GM12874 (cell line): ENCODE results near the gene ZSWIM8.

Experiments
- TF ChIP-seq, protein P1 (sequence below): IDR thresholded peaks from 2 replicates; pipeline ENCODE4 v1.5.1; 2011; ENCODE audit warnings: low read depth, mild to moderate bottlenecking, control low read depth, low read length, moderate library complexity; ENCODE audit not compliant: insufficient read depth

The ZSWIM8 gene

GRCh38 chr10:73756183-73756582 lies 29.2 kb upstream of the ZSWIM8 start:
- TF ChIP-seq, protein P1, sequence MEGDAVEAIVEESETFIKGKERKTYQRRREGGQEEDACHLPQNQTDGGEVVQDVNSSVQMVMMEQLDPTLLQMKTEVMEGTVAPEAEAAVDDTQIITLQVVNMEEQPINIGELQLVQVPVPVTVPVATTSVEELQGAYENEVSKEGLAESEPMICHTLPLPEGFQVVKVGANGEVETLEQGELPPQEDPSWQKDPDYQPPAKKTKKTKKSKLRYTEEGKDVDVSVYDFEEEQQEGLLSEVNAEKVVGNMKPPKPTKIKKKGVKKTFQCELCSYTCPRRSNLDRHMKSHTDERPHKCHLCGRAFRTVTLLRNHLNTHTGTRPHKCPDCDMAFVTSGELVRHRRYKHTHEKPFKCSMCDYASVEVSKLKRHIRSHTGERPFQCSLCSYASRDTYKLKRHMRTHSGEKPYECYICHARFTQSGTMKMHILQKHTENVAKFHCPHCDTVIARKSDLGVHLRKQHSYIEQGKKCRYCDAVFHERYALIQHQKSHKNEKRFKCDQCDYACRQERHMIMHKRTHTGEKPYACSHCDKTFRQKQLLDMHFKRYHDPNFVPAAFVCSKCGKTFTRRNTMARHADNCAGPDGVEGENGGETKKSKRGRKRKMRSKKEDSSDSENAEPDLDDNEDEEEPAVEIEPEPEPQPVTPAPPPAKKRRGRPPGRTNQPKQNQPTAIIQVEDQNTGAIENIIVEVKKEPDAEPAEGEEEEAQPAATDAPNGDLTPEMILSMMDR = no peak

DNA sequence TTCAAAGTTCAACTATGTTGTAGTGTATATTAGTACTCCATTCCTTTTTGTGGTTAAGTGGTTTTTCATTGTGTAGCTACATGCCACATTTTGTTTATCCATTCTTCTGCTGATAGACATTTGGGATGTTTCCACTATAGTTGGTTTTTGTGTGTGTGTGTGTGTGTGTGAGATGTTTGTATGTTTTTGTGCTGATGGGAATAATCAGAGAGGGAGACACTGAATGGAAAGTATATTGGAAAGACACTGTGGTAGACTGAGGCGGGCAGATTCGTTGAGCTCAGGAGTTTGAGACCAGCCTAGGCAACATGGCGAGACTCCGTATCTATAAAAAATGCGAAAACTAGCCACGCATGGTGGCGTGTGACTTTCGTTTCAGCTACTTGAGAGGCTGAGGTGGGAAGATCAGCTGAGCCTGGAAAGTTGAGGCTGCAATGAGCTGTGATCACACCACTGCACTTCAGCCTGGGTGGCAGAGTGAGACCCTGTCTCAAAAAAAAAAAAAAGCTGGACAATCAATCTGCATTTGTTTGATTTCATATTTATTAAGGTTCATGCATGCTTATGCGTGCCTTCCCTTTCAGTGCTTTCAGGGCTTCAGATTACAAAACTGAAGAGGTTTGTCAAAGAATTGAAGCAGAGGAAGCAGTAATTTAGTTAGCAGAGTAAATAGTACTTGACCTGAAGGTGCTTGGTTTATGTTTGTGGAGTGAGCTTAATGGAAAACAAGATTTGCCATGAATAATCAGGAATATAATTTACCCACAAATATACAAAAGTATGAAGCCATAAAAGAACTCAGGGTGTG lies 26.5 kb upstream of the ZSWIM8 start:
- TF ChIP-seq, protein P1 = no peak

DNA sequence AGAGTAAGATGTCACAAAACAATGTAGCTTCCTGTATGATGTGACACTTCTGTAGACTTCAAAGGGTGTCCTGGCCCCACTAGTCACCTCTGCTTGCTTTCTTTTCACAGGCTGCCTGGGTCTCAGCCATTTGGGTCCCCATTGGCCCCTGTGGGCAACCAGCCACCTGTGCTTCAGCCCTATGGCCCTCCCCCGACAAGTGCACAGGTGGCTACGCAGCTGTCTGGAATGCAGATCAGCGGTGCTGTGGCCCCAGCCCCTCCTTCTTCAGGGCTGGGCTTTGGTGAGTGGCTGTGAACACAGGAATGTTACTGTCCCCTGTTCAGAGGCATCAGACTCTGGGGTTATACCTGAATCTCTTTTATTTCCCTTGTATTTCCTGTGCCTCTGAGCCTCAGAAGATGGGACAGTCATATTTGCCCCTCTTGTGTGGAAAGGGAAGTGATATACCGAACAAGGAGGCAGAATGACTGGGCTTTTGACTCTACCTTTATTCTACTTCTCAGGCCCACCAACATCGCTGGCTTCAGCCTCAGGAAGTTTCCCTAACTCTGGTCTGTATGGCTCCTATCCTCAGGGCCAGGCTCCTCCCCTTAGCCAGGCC lies 25.8 kb upstream of the ZSWIM8 start:
- TF ChIP-seq, protein P1 = no peak

GRCh38 chr10:73761781-73762180 lies 23.6 kb upstream of the ZSWIM8 start:
- TF ChIP-seq, protein P1 = no peak

GRCh38 chr10:73762915-73763314 lies 22.5 kb upstream of the ZSWIM8 start:
- TF ChIP-seq, protein P1 = no peak

GRCh38 chr10:73763343-73763742 lies 22.1 kb upstream of the ZSWIM8 start:
- TF ChIP-seq, protein P1 = no peak

DNA sequence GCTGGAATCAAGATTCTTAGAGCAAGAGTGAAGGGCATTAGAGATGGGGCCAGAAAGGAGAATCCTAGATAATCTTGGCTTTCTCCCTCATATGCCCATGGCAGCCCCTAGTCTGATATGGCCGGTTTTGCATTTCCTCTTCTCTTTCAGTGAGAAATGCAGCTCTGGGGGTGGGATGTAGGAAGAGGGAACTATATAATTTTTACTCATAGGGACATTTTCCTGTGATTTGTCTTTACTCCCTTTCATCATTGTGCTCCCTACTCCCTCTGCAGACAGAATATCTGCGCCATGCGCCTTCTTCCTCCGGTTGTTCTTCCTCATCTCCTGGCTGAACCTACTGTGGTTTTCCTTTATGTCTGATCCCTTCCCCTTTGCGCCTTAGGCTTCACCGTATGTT lies 20.3 kb upstream of the ZSWIM8 start:
- TF ChIP-seq, protein P1 = no peak
